ENCODE data around the gene PSORS1C1. TPM values are rescaled to one million over a fixed set of nuclear protein-coding genes. Genes with fewer than 3 reads are reported as not detected.

The PSORS1C1 gene
- total RNA-seq, 1 experiment from 2014 or later: 0.48 TPM

GRCh38 chr6:31158140-31158862 lies 43.7 kb downstream of the PSORS1C1 start, which contains the start of gene TCF19:
Gene TCF19, plus strand, starts transcription at chr6:31158589. Its CDS starts 881 bp downstream, at chr6:31159470.
- H2BK5ac ChIP-seq (ENCODE audit: insufficient read length, low read length): no peak within 1 kb of the TSS
- peaks cover 11% of the 10 kb centered on the region; the same call in 1 of the 2 replicates for H3K4me1 ChIP-seq (ENCODE audit: insufficient read depth, low read length)
- H4K91ac ChIP-seq (ENCODE audit: insufficient read length, low read depth, low read length): no peak within 1 kb of the TSS
- H3K27me3 ChIP-seq (ENCODE audit: insufficient read depth, low read length): no peaks in the 10 kb centered on the region
- no peak within 1 kb of the TSS for H2BK12ac ChIP-seq (ENCODE audit: insufficient read length, low read depth, low read length)
- no peak within 1 kb of the TSS for H2AK5ac ChIP-seq (ENCODE audit: insufficient read length, low read length)
- no peak within 1 kb of the TSS for H2AFZ ChIP-seq (ENCODE audit: low read length)
- H3K4me2 ChIP-seq (ENCODE audit: insufficient read depth, insufficient read length, low read length): peak within 1 kb of the TSS; percentile 93
- no peak within 1 kb of the TSS for H4K8ac ChIP-seq (replicated peaks; ENCODE audit: insufficient read length, low read depth, low read length)
- H3T11ph ChIP-seq (ENCODE audit: low read length): no peak within 1 kb of the TSS
- H3K23me2 ChIP-seq (ENCODE audit: insufficient read length, low read depth, low read length, poor library complexity, severe bottlenecking): peaks cover 14% of the 10 kb centered on the region
- no peak for TF ChIP-seq CTCF (conservative IDR thresholded peaks at IDR 0.05)
- H4K5ac ChIP-seq (ENCODE audit: insufficient read length, low read depth, low read length): no peak within 1 kb of the TSS
- H3K23ac ChIP-seq (ENCODE audit: insufficient read length, low read depth, low read length): no peak within 1 kb of the TSS
- H3K79me2 ChIP-seq (ENCODE audit: insufficient read depth, low read length): no peaks in the 10 kb centered on the region
- WGBS (ENCODE audit: extremely low coverage, insufficient read length, low lambda C conversion rate): no CpG with 5 or more reads among the region's 65 CpGs
- H4K20me1 ChIP-seq (ENCODE audit: control insufficient read depth, insufficient read depth, insufficient read length): no peaks in the 10 kb centered on the region
- Mint-ChIP-seq H3K9me3 (no peaks in the 10 kb centered on the region), H3K4me1 (peaks cover 35 to 42% of the 10 kb centered on the region in 2 experiments), H3K36me3 (ENCODE audit: insufficient read depth in 1 of 3, low read depth in 3 of 3) (peaks cover 24 to 59% (median 52%) of the 10 kb centered on the region in 3 experiments; a peak in 6 of 7 replicates), H3K27ac (peak within 1 kb of the TSS; percentile 90 to 97 (median 94); a peak in 6 of 7 replicates), H3K27me3 (ENCODE audit: low read depth) (peaks cover 2% of the 10 kb centered on the region; the same call in 1 of the 2 replicates), H3K4me3 (peak within 1 kb of the TSS; percentile 92)
- H3K9ac ChIP-seq (ENCODE audit: extremely low read depth, insufficient read length, low read length): peak within 1 kb of the TSS; percentile 61
- no peak within 1 kb of the TSS for H2BK15ac ChIP-seq (ENCODE audit: low read depth, low read length)
- no peak within 1 kb of the TSS for H3K27ac ChIP-seq (ENCODE audit: insufficient read length, low read depth, low read length)
- no peak within 1 kb of the TSS for H2BK20ac ChIP-seq (ENCODE audit: low read depth, low read length, poor library complexity, severe bottlenecking)
- H2BK120ac ChIP-seq (ENCODE audit: low read depth, low read length, poor library complexity, severe bottlenecking): no peak within 1 kb of the TSS
- DNase-seq: peak; percentile 98
- no peaks in the 10 kb centered on the region for H3K79me1 ChIP-seq (ENCODE audit: insufficient read depth, low read depth, low read length, poor library complexity, severe bottlenecking)
- no peak within 1 kb of the TSS for H3K18ac ChIP-seq (ENCODE audit: insufficient read length, low read depth, low read length)
- no peaks in the 10 kb centered on the region for H3K9me3 ChIP-seq (ENCODE audit: control insufficient read depth, low read depth, low read length)
- no peak within 1 kb of the TSS for H3K4ac ChIP-seq (ENCODE audit: low read depth, low read length)
- H3K56ac ChIP-seq (ENCODE audit: insufficient read length, low read depth, low read length): no peak within 1 kb of the TSS
- no peak within 1 kb of the TSS for H3K14ac ChIP-seq (ENCODE audit: insufficient read depth, low read length)
